ENCODE measurements around the gene ACVR1C.

ACVR1C gene

DNA sequence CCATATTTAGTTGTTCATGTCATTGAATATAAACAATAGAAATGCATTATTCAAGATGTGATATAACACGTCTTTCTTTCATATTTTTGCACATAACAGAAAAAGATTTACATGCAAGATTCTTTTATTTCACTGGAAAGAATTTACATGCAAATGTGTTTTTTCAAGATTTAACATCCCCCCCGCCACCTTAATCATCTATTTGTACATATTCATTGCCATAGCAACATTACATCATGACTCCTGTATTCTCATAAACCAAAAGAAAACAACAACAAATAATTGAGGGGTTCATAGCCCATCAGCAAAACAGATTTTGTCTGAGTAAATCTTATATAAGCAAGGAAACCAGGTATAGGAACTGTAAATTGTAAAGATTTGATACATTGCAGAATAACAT, 3.2 kb upstream of the ACVR1C start:
- TF ChIP-seq, protein P1, sequence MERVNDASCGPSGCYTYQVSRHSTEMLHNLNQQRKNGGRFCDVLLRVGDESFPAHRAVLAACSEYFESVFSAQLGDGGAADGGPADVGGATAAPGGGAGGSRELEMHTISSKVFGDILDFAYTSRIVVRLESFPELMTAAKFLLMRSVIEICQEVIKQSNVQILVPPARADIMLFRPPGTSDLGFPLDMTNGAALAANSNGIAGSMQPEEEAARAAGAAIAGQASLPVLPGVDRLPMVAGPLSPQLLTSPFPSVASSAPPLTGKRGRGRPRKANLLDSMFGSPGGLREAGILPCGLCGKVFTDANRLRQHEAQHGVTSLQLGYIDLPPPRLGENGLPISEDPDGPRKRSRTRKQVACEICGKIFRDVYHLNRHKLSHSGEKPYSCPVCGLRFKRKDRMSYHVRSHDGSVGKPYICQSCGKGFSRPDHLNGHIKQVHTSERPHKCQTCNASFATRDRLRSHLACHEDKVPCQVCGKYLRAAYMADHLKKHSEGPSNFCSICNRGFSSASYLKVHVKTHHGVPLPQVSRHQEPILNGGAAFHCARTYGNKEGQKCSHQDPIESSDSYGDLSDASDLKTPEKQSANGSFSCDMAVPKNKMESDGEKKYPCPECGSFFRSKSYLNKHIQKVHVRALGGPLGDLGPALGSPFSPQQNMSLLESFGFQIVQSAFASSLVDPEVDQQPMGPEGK (CRISPR knock-in tag; IDR thresholded peaks at IDR 0.05; ENCODE audit: borderline replicate concordance): no peak
- TF ChIP-seq, protein P2, sequence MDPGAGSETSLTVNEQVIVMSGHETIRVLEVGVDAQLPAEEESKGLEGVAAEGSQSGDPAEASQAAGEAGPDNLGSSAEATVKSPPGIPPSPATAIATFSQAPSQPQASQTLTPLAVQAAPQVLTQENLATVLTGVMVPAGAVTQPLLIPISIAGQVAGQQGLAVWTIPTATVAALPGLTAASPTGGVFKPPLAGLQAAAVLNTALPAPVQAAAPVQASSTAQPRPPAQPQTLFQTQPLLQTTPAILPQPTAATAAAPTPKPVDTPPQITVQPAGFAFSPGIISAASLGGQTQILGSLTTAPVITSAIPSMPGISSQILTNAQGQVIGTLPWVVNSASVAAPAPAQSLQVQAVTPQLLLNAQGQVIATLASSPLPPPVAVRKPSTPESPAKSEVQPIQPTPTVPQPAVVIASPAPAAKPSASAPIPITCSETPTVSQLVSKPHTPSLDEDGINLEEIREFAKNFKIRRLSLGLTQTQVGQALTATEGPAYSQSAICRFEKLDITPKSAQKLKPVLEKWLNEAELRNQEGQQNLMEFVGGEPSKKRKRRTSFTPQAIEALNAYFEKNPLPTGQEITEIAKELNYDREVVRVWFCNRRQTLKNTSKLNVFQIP (CRISPR knock-in tag; IDR thresholded peaks at IDR 0.05; ENCODE audit: borderline replicate concordance, low read depth): no peak
- TF ChIP-seq GLIS3 (CRISPR knock-in tag; IDR thresholded peaks at IDR 0.05): no peak
- TF ChIP-seq CSDC2 (CRISPR knock-in tag; IDR thresholded peaks at IDR 0.05): no peak
- TF ChIP-seq ESRRG (CRISPR knock-in tag; IDR thresholded peaks at IDR 0.05): no peak
- TF ChIP-seq, protein P3, sequence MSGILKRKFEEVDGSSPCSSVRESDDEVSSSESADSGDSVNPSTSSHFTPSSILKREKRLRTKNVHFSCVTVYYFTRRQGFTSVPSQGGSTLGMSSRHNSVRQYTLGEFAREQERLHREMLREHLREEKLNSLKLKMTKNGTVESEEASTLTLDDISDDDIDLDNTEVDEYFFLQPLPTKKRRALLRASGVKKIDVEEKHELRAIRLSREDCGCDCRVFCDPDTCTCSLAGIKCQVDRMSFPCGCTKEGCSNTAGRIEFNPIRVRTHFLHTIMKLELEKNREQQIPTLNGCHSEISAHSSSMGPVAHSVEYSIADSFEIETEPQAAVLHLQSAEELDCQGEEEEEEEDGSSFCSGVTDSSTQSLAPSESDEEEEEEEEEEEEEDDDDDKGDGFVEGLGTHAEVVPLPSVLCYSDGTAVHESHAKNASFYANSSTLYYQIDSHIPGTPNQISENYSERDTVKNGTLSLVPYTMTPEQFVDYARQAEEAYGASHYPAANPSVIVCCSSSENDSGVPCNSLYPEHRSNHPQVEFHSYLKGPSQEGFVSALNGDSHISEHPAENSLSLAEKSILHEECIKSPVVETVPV (CRISPR knock-in tag; IDR thresholded peaks at IDR 0.05): no peak
- no peak for TF ChIP-seq BACH2 (CRISPR knock-in tag; IDR thresholded peaks at IDR 0.05; ENCODE audit: borderline replicate concordance)
- no peak for TF ChIP-seq SNAI2 (CRISPR knock-in tag; IDR thresholded peaks at IDR 0.05)
- no peak for TF ChIP-seq ZFP3 (CRISPR knock-in tag; IDR thresholded peaks at IDR 0.05)
- TF ChIP-seq PPARA (CRISPR knock-in tag; IDR thresholded peaks at IDR 0.05; ENCODE audit: borderline replicate concordance): no peak
- ATAC-seq: no peak

DNA sequence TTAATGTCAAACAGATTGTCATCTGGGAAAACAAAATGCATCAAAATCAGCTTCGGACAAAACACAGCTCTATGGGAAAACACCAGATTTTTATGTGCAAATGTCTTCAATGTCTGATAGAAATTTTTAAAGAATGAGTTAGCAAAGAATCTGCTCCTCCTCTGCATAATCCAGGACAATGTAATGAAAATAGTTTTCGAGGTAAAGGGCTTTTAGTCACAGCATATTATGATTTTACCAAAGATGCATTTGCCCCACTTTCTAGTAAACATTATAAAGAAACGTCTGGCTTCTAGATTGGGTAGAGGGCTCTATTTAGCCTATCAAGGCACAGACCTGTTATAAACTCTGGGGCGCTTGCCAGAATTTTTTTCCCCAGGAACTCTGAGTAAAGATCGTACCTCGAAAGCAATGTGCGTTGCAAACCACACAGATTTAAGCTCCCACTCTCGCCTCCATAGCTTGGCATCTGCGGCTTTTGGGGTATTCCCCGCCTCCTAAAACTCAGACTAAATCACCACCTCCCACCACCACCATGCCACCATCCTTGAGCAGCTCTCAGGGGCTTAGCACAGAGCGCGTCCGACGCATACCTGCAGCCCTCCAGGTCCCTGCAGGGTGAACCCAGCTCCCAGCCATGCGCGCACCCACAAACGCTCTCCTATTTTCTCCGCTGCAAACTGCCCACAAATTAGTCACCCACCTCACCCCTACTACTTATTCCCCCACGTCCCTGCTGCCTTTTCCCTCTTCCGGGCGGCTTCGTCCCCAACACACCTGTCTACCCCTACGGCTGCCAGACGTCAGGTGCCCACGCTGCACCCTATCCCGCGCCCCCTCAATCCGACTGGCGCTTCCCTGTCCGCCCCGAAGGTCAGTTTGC, 829 bp downstream of the ACVR1C start:
- ATAC-seq: peak; percentile 18; the same call in 2 of the 3 replicates
- TF ChIP-seq, protein P1 (CRISPR knock-in tag; IDR thresholded peaks at IDR 0.05; ENCODE audit: borderline replicate concordance): no peak
- no peak for TF ChIP-seq TCF4 (CRISPR knock-in tag; IDR thresholded peaks at IDR 0.05; ENCODE audit: borderline replicate concordance)
- TF ChIP-seq TOX (CRISPR knock-in tag; IDR thresholded peaks at IDR 0.05; ENCODE audit: borderline replicate concordance): no peak
- TF ChIP-seq PPARA (CRISPR knock-in tag; IDR thresholded peaks at IDR 0.05; ENCODE audit: borderline replicate concordance): no peak
- TF ChIP-seq BACH2 (CRISPR knock-in tag; IDR thresholded peaks at IDR 0.05; ENCODE audit: borderline replicate concordance): no peak
- TF ChIP-seq, protein P2 (CRISPR knock-in tag; IDR thresholded peaks at IDR 0.05; ENCODE audit: borderline replicate concordance, low read depth): no peak
- TF ChIP-seq ZC3H10 (CRISPR knock-in tag; IDR thresholded peaks at IDR 0.05): no peak
- TF ChIP-seq ARNTL (CRISPR knock-in tag; IDR thresholded peaks at IDR 0.05; ENCODE audit: borderline replicate concordance, low read depth): no peak
- TF ChIP-seq ZFP30 (CRISPR knock-in tag; IDR thresholded peaks at IDR 0.05): no peak
- no peak for TF ChIP-seq SNAI2 (CRISPR knock-in tag; IDR thresholded peaks at IDR 0.05)
- no peak for TF ChIP-seq ZNF70 (CRISPR knock-in tag; IDR thresholded peaks at IDR 0.05)
- no peak for TF ChIP-seq ESRRG (CRISPR knock-in tag; IDR thresholded peaks at IDR 0.05)
- TF ChIP-seq CSDC2 (CRISPR knock-in tag; IDR thresholded peaks at IDR 0.05): no peak
- no peak for TF ChIP-seq ISL1 (CRISPR knock-in tag; IDR thresholded peaks at IDR 0.05)
- TF ChIP-seq, protein P4, sequence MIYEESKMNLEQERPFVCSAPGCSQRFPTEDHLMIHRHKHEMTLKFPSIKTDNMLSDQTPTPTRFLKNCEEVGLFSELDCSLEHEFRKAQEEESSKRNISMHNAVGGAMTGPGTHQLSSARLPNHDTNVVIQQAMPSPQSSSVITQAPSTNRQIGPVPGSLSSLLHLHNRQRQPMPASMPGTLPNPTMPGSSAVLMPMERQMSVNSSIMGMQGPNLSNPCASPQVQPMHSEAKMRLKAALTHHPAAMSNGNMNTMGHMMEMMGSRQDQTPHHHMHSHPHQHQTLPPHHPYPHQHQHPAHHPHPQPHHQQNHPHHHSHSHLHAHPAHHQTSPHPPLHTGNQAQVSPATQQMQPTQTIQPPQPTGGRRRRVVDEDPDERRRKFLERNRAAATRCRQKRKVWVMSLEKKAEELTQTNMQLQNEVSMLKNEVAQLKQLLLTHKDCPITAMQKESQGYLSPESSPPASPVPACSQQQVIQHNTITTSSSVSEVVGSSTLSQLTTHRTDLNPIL (CRISPR knock-in tag; IDR thresholded peaks at IDR 0.05; ENCODE audit: low read depth): no peak
